ENCODE data around the gene ADAMTS15.
A peak's percentile ranks its signal among the peaks of the same experiment; 100 is the strongest.
"Not testable (repeated sequence)": the region's sequence is repeated elsewhere in the genome, so short reads cannot be mapped to it uniquely, and the experiment has no call there.

The ADAMTS15 gene

GRCh38 chr11:130438401-130439159 lies 9.9 kb upstream of the ADAMTS15 start:
- DNase-seq: not testable (repeated sequence)

DNA sequence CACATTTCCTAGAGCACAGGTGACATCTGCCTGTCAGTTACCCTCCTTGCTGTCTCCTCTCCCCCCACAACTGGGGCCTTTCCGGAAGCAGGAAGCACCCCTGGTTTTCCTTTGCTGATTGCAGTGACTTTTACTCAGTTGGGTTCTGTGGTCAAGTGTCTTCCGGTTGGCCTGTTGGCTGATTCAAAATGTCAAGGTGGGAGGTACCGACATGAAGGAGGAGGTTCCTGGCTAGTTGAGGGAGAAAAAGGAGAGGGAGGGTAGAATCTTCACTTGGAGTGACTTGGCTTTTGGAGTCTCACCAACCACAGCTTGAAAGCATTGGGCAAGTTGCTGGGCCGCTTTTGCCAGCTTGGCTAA lies 9.3 kb upstream of the ADAMTS15 start:
- DNase-seq: no peak

- DNase-seq: no peak
Measured at GRCh38 chr11:130439876-130440275, 8.6 kb upstream of the ADAMTS15 start.

DNA sequence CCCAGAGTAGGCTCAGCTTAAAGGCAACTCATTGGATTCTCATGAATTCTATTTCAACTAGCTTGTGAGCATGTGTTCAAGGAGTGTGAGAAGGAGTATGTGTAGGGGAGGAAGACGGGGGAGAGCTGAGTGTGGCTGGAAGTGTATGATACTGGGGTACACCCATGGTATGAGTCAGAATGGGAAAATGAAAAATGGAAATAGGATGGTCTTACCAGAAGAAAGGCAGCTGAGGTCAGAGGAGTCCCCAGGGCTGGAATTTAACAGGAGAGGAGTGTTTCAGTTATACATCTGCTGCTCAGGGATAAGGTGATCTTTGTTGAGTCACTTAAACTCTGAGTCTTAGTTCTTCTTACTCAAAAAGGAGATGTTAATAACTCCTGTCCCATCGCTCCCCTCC lies 6.7 kb upstream of the ADAMTS15 start:
- no peak for DNase-seq

- no peak for DNase-seq
Measured at GRCh38 chr11:130442737-130443136, 5.7 kb upstream of the ADAMTS15 start.

DNA sequence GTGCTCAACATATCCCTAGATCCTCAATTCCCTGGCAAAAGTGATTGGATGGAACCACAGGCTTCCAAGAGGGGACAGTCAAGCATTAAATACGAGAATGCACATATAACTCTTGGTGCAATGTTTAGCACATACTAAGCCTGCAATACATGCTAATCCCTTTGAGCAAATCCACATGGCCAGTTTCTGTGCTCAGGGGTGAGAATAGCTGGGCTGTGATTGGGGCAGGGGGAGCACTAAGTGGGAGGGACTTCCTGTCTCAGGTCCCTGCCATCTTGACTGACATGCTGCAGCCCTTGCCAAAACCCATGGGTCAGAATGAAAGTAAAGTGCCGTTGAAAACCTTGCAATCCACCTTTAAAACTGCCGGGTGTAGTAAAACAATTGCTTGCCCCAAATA lies 2.7 kb upstream of the ADAMTS15 start:
- DNase-seq: no peak

DNA sequence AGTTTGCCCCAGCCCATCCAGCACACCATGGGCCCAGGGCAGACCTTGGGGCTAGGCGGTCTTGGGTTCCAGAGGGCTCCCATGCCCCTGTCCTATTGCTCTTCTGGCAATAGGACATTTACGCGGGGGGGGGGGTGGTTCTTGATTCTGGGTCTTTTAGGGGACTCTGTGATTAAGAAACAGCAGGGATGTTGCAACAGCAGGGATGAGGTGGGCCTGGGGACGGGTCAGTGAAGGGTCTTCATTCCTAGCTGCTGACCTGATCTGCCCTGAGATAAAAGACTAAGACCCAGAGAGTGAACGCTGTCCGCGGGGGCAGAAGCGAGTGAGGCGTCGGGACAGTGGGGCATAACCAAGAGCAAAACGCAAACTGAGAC lies 418 bp upstream of the ADAMTS15 start:
- DNase-seq: no peak

GRCh38 chr11:130449310-130449990 lies 1.0 kb downstream of the ADAMTS15 start:
- DNase-seq: no peak

- peak; percentile 23 to 39 (median 28) for DNase-seq
Measured at GRCh38 chr11:130449996-130450769, 1.7 kb downstream of the ADAMTS15 start.

DNA sequence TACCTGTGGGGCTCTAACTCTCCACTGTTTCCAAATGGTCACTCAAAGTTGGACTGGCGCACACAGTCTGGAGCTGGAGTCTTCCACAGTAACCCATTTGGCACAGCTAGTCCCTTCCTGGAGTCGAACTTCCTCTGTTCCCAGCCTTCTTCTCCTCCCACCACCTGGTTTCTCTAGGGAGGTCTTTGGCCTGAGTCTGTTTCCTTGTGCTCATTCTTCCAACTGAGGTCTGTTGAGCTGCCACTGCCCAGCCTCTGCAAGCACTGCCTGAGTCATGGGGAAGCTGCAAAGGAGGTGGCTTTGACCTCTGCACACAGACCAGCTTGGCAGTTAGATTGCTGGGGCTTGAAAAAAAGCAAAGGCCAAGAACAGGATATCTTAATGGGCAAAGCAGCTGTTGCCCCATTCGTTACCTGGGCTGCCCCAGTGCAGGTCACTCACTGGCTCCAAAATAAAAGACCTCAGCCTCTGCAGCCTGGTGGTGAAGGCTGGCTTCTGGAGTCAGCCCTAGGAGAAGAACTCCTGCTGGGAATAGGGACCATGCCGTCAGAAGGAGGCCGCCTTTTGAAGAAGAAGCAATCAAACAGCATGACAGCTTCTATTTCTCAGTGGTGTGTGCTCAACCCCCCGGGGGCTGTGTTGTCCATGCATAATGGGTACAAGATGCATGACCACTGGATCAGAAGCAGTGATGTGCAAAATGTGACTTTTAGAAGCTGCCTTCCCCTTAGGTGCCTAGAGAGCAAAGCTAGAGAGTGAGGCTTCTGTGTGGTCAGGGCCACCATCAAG lies 3.0 kb downstream of the ADAMTS15 start:
- DNase-seq: no peak

GRCh38 chr11:130452176-130452575 lies 3.7 kb downstream of the ADAMTS15 start:
- DNase-seq: no peak

DNA sequence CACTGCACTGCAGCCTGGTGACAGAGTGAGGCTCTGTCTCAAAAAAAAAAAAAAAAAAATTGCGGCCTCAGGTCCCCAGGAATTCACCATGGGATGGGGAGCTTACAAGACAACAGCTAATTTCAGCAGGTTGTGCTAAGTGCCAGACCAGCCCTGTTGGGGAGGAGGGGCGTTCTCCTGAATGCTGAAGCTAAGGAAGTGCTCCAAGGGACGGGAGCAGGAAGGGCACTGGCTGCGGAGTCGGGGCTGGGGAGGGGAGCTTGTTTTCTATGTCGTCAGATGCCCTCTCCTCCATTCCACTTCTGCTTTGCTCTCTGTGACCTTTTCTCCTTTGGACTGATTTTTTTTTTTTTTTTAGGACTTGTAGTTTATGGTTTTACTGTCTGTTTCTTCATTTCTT lies 4.5 kb downstream of the ADAMTS15 start:
- no peak for DNase-seq

- no peak for DNase-seq
Measured at GRCh38 chr11:130454491-130455252, 6.2 kb downstream of the ADAMTS15 start.

GRCh38 chr11:130455483-130456127 lies 7.2 kb downstream of the ADAMTS15 start:
- DNase-seq: no peak

- no peak for DNase-seq
Measured at GRCh38 chr11:130456286-130456685, 7.8 kb downstream of the ADAMTS15 start.

DNA sequence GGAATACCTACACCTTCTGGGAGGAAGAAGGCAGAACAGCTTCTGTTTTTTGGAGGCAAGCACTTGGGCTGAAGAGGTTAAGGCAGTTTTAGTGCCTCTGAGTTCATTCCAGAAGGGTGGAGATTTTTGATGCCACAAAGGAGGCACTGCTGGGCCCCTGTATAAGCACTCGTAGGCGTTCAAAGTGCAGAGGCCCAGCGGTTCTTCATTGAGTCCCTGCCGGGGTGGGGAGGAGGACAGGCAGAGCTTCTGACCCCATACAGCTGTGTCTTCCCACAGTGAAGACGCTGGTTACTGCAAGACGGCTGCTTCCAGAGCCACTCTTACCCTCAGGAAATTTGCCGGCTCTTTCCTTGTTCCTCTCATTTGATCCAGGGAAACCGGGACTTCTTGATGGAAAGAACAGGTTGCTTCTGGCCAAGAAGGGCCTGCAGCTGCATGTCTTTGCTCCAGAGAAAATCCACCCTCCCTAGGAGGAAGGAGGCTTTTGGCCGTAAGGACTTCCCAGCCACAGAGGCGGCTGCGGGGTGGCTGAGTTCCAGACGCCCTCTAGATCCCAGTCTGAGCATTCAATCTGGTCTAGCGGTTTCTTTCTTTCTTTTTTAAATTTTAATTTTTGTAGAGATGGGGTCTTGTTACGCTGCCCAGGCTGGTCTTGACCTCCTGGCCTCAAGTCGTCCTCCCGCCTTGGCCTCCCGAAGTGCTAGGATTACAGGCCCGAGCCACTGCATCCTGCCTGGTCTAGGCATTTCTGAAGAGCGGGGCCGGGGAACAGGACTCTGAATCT lies 9.4 kb downstream of the ADAMTS15 start:
- DNase-seq: no peak

DNA sequence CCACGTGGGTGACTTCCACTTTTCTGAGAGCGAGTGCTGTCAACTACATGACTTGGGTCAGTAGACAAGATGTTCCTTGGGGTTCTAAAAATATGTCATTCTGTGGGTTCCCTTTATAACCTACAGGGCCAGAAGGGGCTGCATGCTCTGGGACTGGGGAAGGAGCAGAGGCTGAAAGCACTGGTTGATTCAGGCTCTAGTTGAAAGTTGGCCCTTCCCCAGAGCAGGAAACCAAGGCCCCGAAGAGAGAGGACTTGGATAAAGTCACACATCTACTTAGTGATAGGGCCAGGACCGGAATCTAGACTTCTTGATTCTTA lies 9.9 kb downstream of the ADAMTS15 start:
- no peak for DNase-seq

DNA sequence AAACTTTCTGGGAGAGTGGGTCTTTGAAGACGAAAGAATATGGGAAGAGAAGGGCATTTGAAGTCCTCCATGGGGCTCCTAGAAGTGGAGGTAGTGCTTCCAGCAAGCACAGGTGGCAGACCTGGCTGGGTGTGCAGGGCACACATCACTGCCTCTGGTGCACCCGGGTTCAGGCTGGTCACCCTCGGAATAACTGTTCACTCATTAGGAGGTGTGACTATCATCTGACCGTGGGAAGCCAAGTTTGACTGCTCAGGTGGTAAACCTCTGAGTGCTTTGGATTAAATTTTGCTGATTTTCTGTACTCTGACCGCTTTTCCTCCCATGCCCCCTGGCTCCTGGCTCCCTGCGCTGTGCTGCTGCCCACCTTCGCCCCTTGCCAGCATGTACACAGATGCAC lies 11.1 kb downstream of the ADAMTS15 start:
- no peak for DNase-seq

DNA sequence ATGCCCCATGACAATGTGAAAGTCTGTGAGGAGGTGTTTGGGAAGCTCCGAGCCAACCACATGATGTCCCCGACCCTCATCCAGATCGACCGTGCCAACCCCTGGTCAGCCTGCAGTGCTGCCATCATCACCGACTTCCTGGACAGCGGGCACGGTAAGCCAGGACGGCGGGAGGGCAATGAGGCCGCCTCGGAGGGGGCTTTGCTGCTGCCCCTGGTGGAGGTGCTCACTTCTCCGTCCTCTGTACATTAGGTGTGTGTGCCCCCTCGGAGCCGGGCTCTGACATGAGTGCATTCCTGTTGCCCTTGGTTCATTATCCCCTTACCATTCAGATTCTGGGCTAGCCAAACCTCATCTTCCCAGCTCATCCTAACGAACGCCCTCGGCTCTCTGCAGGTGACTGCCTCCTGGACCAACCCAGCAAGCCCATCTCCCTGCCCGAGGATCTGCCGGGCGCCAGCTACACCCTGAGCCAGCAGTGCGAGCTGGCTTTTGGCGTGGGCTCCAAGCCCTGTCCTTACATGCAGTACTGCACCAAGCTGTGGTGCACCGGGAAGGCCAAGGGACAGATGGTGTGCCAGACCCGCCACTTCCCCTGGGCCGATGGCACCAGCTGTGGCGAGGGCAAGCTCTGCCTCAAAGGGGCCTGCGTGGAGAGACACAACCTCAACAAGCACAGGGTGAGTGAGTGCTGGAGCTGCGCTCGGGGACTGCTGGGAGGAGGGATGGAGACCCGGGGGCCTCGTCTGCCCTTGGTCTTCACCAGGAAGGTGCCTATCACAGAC lies 13.8 kb downstream of the ADAMTS15 start:
- DNase-seq: no peak

GRCh38 chr11:130462931-130463330 lies 14.5 kb downstream of the ADAMTS15 start:
- no peak for DNase-seq

All from suppressor macrophage treated with lipopolysaccharide for 1 hour (primary cell).